Measurements from ENCODE around the gene RNU1-2. TPM values are rescaled to one million over a fixed set of nuclear protein-coding genes. Genes with fewer than 3 reads are reported as not detected.
"Not testable (repeated sequence)": the region's sequence is repeated elsewhere in the genome, so short reads cannot be mapped to it uniquely, and the experiment has no call there.

Gene RNU1-2
- total RNA-seq, 1 experiment from 2014 or later: 1,622 TPM

DNA sequence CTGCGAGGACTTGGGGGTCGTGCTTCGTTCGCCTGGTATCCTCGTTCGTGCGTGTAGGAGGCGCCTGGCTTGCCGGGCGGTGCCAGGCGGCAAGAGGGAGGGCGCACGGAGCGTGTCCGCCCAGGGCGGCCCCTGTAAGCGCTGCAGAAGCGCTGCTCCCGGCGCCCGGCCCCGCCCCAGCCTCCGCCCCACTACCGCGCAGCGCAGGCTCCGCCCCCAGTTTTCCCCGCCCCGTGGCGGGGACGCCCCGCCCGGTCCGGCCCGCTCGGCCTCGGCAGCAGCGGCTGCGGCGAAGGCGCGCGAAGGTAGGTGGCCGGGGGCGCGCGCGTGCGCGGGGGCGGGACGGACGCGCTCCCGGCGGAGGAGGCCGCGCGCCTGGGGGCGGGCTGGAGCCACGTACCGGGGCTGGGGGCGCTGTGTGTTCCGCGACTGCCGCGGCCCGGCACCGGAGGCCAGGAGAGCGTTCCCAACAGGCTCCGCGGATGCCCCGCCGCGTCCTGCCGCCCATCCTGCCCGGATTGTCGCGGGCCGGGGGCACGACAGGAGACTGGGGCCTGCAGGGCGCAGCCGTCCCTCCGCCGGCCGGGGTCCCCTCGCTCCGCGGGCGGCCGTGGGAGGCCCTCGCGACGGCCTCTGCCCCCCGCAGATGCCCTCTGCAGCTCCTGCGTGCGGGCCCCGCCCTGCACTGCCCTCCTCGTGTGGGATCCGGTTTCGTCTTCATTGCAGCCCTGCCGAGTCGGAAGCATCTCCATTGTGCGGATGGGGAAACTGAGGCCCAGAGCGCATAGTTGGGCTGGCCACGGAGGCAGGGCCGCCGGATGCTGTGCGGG is 18.3 kb downstream of the RNU1-2 start:
- BruUV-seq (replicated peaks): no TSS peak
- H3K4me3 ChIP-seq (ENCODE audit: low read depth, low read length): peak overlapping the region; percentile 82
- TF ChIP-seq, protein P1, sequence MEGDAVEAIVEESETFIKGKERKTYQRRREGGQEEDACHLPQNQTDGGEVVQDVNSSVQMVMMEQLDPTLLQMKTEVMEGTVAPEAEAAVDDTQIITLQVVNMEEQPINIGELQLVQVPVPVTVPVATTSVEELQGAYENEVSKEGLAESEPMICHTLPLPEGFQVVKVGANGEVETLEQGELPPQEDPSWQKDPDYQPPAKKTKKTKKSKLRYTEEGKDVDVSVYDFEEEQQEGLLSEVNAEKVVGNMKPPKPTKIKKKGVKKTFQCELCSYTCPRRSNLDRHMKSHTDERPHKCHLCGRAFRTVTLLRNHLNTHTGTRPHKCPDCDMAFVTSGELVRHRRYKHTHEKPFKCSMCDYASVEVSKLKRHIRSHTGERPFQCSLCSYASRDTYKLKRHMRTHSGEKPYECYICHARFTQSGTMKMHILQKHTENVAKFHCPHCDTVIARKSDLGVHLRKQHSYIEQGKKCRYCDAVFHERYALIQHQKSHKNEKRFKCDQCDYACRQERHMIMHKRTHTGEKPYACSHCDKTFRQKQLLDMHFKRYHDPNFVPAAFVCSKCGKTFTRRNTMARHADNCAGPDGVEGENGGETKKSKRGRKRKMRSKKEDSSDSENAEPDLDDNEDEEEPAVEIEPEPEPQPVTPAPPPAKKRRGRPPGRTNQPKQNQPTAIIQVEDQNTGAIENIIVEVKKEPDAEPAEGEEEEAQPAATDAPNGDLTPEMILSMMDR (IDR thresholded peaks at IDR 0.05; ENCODE audit: insufficient read depth in 1 of 2, low read depth in 1 of 2, low read length in 1 of 2, severe bottlenecking in 1 of 2, unreplicated experiment in 1 of 2): peak in 1 of 2 experiments; percentile 13
- DNase-seq: peak; percentile 91 to 95
- ChIA-PET CTCF (no interaction called here), POLR2A (no interaction called here)
- intact Hi-C loops (cut with micrococcal nuclease; ENCODE audit: unreplicated experiment): loop anchor here (5.0 kb wide), 1 partner anchor 48 kb away; no protein-coding TSS in a partner anchor
- Mint-ChIP-seq H3K27me3 (ENCODE audit: insufficient read depth, unreplicated experiment) (no peaks in the 10 kb centered on the region), H3K4me3 (ENCODE audit: unreplicated experiment) (peak overlapping the region; percentile 85), H3K27ac (ENCODE audit: unreplicated experiment) (peak overlapping the region; percentile 71), H3K9me3 (ENCODE audit: unreplicated experiment) (no peaks in the 10 kb centered on the region), H3K4me1 (ENCODE audit: low read depth, unreplicated experiment) (peaks cover 16% of the 10 kb centered on the region), H3K36me3 (ENCODE audit: insufficient read depth, unreplicated experiment) (peaks cover 2% of the 10 kb centered on the region)
- no peaks in the 10 kb centered on the region for H3K36me3 ChIP-seq (ENCODE audit: control insufficient read depth, insufficient read depth, low read length)
- H3K4me1 ChIP-seq: peaks cover 4% of the 10 kb centered on the region; the same call in 1 of the 2 replicates
- no peaks in the 10 kb centered on the region for H3K27me3 ChIP-seq (replicated peaks; ENCODE audit: control insufficient read depth, insufficient read depth, low read length)
- no peaks in the 10 kb centered on the region for H3K9me3 ChIP-seq

DNA sequence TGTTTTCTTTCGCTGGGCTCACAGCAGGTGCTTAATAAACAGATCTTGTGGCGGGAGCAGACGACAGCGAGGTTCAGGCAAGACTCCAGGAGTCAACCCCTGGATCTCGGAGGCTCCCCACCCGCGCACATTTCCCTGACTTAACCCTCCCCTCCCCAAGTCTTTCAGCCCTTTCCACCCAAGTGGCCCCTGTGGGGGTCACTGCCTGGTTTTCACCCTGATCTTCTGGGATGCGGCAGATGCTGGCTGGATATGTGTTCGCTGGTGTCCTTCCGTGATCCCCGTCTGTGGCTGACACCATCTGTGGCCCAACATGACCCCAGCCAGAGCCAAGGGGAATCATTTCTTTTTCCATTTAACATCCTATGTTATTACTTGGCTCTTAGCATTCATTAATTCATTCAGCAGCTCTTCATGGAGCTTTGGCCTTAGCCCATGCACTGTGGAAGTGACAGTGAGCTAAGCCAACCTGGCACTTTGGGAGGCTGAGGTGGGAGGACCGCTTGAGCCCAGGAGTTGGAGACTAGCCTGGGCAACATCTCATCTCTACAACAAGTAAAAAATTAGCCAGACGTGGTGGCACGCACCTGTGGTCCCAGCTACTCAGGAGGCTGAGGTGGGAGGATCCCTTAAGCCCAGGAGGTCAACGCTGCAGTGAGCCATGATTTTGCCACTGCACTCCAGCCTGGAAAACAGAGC is 19.3 kb downstream of the RNU1-2 start:
- H3K9me3 ChIP-seq; POLR2A ChIA-PET; H3K9me3 Mint-ChIP-seq (ENCODE audit: unreplicated experiment); CTCF ChIA-PET; DNase-seq; H3K4me1 ChIP-seq; H3K27me3 Mint-ChIP-seq (ENCODE audit: insufficient read depth, unreplicated experiment); H3K36me3 Mint-ChIP-seq (ENCODE audit: insufficient read depth, unreplicated experiment); H3K27me3 ChIP-seq (replicated peaks; ENCODE audit: control insufficient read depth, insufficient read depth, low read length); H3K36me3 ChIP-seq (ENCODE audit: control insufficient read depth, insufficient read depth, low read length): not testable (repeated sequence)
- BruUV-seq (replicated peaks): TSS peak; percentile 59
- Mint-ChIP-seq H3K4me1 (ENCODE audit: low read depth, unreplicated experiment) (peaks cover 11% of the 10 kb centered on the region), H3K27ac (ENCODE audit: unreplicated experiment) (peak overlapping the region; percentile 29), H3K4me3 (ENCODE audit: unreplicated experiment) (peak overlapping the region; percentile 85)
- intact Hi-C loops (cut with micrococcal nuclease; ENCODE audit: unreplicated experiment): loop anchor here (5.0 kb wide), 1 partner anchor 47 kb away; no protein-coding TSS in a partner anchor
- H3K4me3 ChIP-seq (ENCODE audit: low read depth, low read length): peak overlapping the region; percentile 77

DNA sequence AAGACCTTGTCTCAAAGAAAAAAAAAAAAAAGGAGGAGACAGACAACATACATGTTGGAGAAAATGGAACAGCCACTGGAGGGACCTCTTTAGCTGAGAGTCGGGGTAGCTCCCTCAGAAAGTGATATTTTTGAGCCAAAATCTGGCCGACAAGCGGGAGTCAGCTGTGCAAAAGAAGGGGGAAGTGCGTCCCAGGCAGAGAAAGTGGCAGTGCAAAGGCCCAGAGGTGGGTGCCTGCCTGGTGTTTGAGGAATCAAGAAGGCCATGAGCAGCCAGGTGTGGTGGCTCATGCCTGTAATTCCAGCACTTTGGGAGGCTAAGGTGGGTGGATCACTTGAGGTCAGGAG is 19.8 kb downstream of the RNU1-2 start:
- no peak for DNase-seq
- no TSS peak for BruUV-seq (replicated peaks)
- Mint-ChIP-seq H3K27me3 (ENCODE audit: insufficient read depth, unreplicated experiment) (no peaks in the 10 kb centered on the region), H3K9me3 (ENCODE audit: unreplicated experiment) (no peaks in the 10 kb centered on the region), H3K4me1 (ENCODE audit: low read depth, unreplicated experiment) (peaks cover 10% of the 10 kb centered on the region), H3K4me3 (ENCODE audit: unreplicated experiment) (peak overlapping the region; percentile 85), H3K36me3 (ENCODE audit: insufficient read depth, unreplicated experiment) (peaks cover 6% of the 10 kb centered on the region), H3K27ac (ENCODE audit: unreplicated experiment) (no peak overlapping the region)
- intact Hi-C loops (cut with micrococcal nuclease; ENCODE audit: unreplicated experiment): no loop called here
- Histone ChIP-seq H3K4me1 (peaks cover 4% of the 10 kb centered on the region; the same call in 1 of the 2 replicates), H3K9me3 (no peaks in the 10 kb centered on the region), H3K36me3 (ENCODE audit: control insufficient read depth, insufficient read depth, low read length) (no peaks in the 10 kb centered on the region), H3K4me3 (ENCODE audit: low read depth, low read length) (no peak overlapping the region), H3K27me3 (replicated peaks; ENCODE audit: control insufficient read depth, insufficient read depth, low read length) (no peaks in the 10 kb centered on the region)
- ChIA-PET CTCF (no interaction called here), POLR2A (no interaction called here)
- TF ChIP-seq, protein P1 (IDR thresholded peaks at IDR 0.05; ENCODE audit: insufficient read depth in 1 of 2, low read depth in 1 of 2, low read length in 1 of 2, severe bottlenecking in 1 of 2, unreplicated experiment in 1 of 2): no peak

DNA sequence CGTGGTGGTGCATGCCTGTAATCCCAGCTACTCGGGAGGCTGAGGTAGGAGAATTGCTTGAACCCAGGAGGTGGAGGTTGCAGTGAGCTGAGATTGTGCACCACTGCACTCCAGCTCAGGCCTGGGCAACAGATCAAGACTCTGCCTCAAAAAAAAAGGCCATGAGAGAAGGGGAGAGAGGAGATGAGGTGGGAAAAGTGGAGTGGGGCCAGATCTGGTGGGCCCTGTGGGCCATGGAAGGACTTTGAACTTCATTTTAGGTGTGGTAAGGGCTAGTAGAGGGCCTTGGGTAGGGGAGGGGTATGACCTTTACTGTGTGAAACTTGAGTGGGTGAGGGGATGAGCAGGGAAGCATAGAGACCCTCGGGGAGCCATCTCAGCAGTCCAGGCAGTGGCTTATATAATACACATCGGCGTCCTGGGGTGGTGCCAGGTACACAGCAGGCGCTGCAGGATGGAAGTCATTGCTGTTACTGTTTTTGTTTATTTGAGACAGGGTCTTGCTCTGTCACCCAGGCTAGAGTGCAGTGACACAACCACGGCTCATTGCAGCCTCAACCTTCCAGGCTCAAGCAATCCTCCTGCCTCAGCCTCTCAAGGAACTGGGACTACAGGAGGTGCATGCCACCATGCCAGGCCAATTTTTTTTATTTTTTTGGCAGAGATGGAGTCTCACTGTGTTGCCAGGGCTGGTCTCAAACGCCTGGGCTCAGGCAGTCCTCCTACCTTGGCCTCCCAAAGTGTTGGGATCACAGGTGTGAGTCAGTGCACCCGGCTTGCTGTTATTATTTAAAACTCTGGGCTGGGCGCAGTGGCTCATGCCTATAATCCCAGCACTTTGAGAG is 20.5 kb downstream of the RNU1-2 start:
- POLR2A ChIA-PET; intact Hi-C loops (cut with micrococcal nuclease; ENCODE audit: unreplicated experiment): not testable (repeated sequence)

More for the DNA sequence above, 20.5 kb downstream of the RNU1-2 start:
- H3K9me3 Mint-ChIP-seq (ENCODE audit: unreplicated experiment); H3K4me3 Mint-ChIP-seq (ENCODE audit: unreplicated experiment); H3K36me3 Mint-ChIP-seq (ENCODE audit: insufficient read depth, unreplicated experiment); H3K36me3 ChIP-seq (ENCODE audit: control insufficient read depth, insufficient read depth, low read length); H3K4me3 ChIP-seq (ENCODE audit: low read depth, low read length); H3K9me3 ChIP-seq; H3K27me3 Mint-ChIP-seq (ENCODE audit: insufficient read depth, unreplicated experiment); BruUV-seq (replicated peaks); H3K4me1 ChIP-seq; H3K27ac Mint-ChIP-seq (ENCODE audit: unreplicated experiment); DNase-seq; H3K27me3 ChIP-seq (replicated peaks; ENCODE audit: control insufficient read depth, insufficient read depth, low read length); CTCF ChIA-PET: not testable (repeated sequence)
- H3K4me1 Mint-ChIP-seq (ENCODE audit: low read depth, unreplicated experiment): peaks cover 12% of the 10 kb centered on the region
